ENCODE data around the gene LORICRIN. TPM values are rescaled to one million over a fixed set of nuclear protein-coding genes. Genes with fewer than 3 reads are reported as not detected.
A peak's percentile ranks its signal among the peaks of the same experiment; 100 is the strongest.
"Not testable (repeated sequence)": the region's sequence is repeated elsewhere in the genome, so short reads cannot be mapped to it uniquely, and the experiment has no call there.

LORICRIN gene, protein sequence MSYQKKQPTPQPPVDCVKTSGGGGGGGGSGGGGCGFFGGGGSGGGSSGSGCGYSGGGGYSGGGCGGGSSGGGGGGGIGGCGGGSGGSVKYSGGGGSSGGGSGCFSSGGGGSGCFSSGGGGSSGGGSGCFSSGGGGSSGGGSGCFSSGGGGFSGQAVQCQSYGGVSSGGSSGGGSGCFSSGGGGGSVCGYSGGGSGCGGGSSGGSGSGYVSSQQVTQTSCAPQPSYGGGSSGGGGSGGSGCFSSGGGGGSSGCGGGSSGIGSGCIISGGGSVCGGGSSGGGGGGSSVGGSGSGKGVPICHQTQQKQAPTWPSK
- not detected in 2 replicates for total RNA-seq

DNA sequence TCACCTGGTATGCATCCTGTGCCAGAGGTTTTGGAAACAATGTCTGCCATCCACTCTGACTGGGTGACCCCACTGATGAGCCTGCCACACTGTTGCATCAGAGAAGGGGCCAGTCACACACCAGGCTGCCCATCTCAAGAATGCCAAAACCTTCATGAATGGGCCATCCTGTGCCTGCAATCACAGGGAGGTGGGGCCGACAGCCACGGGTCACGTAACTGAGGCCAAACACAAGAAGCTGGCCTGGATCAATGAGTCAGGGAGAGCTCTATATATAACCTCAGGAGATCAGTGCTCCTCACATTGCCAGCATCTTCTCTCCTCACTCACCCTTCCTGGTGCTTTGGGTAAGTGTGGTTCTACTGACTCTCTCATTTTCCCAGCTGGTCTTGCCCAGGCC is at the start of gene LORICRIN:
Gene LORICRIN, plus strand, starts transcription at position 301 of the 400 bp plus-strand sequence. CDS start 1,263 bp downstream, outside the sequence.
- no peak for DNase-seq (ENCODE audit: extremely low read depth, low read depth, low spot score)

DNA sequence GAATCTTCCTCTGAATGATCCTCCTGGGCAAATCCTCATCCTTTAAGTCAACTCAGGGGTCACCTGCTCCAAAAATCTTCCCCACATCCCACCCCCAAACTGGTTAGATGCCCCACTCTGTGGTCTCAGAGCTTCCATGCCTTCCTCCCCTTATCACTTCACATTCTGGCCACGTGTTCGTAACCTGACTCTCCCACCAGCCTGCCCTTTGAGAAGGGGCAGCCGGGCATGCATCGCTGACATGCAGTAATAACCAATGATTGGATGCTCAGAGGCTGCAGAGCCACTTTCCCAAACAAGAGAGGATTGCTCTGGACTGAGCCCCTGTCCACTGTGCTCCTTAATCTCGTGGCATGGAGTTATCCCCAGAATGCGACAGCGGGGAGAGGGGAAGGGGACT is 49.3 kb upstream of the LORICRIN start:
- no peak for DNase-seq (ENCODE audit: extremely low read depth, low read depth, low spot score)

GRCh38 chr1:153212201-153212600 is 47.3 kb upstream of the LORICRIN start:
- no peak for DNase-seq (ENCODE audit: extremely low read depth, low read depth, low spot score)

DNA sequence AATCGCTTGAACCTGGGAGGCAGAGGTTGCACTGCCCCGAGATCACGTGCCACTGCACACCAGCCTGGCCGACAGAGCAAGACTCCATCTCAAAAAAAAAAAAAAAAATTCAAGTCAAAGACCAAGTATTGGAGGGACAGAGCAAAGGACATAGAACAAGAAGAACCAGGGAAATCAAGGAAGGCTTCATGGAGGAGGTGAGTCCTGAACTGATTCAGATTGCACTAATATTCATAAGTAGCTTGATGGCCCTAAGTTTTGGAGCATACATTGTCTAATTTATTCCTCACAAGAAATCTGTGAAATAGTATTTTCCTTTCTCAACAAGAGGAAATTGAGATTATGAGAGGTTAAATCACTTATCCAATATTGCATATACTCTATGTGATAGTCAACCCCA is 46.0 kb upstream of the LORICRIN start:
- no peak for DNase-seq (ENCODE audit: extremely low read depth, low read depth, low spot score)

- DNase-seq (ENCODE audit: extremely low read depth, low read depth, low spot score) = no peak
Measured at GRCh38 chr1:153217212-153217611, 42.3 kb upstream of the LORICRIN start, which contains the start of gene PRR9. TSS of gene PRR9 (plus strand) at chr1:153217584. CDS start at chr1:153218145, 561 bp downstream.

DNA sequence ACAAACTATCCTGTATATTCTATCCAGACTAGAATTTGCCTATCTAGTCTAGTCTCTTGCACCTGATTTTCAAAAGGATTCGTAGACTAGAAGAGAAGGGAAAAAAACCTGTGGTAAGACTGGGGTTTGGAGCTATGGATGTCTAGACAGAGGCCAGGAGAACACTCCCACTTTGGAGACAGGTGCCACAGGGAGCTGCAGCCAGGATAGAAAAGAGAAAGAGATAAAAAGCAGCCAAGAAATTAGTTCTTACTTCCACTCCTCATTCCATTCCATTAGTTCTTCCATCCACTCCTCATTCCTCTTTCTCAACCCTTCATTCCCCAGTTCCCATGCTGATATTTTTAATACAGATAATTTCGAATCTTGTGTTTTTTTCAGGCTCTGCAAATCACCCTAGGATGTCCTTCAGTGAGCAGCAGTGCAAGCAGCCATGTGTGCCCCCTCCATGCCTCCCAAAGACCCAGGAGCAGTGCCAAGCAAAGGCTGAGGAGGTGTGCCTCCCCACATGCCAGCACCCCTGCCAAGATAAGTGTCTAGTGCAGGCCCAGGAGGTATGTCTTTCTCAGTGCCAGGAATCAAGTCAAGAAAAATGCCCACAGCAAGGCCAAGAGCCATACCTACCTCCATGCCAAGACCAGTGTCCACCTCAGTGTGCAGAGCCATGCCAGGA is 41.6 kb upstream of the LORICRIN start:
- no peak for DNase-seq (ENCODE audit: extremely low read depth, low read depth, low spot score)

DNA sequence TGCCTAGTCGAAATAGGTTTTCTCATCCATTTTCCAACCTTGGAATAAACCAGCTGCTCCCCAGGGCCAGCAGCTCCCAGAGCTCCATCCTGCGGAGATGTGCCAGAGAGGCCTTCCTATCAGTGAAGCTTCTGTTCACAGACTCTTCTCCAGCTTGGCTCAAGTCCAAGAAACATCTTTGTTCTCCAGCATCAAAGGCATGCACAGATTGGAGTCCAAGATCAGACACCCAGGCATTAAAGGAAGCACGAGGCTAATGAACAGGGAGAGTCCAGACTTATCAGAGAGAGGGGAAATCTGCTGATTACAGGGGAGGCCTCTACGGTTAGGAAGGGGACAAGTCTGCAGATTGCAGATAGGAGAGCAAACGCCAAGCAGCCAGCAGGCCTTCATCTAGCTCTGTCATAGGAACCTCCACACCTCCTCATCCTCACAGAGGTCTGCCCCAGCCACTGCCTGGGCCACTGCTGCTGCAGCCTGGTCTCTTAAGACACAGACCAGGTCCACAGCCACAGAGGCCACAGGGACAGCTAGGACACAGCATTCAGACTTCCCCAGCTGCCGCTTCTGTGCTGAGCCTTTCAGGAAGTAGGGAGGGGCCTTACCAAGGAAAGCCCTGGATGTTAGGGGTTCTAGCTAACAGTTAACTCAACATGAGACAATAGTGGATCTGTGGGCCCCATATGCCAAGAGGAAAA is 38.7 kb upstream of the LORICRIN start:
- no peak for DNase-seq (ENCODE audit: extremely low read depth, low read depth, low spot score)

DNA sequence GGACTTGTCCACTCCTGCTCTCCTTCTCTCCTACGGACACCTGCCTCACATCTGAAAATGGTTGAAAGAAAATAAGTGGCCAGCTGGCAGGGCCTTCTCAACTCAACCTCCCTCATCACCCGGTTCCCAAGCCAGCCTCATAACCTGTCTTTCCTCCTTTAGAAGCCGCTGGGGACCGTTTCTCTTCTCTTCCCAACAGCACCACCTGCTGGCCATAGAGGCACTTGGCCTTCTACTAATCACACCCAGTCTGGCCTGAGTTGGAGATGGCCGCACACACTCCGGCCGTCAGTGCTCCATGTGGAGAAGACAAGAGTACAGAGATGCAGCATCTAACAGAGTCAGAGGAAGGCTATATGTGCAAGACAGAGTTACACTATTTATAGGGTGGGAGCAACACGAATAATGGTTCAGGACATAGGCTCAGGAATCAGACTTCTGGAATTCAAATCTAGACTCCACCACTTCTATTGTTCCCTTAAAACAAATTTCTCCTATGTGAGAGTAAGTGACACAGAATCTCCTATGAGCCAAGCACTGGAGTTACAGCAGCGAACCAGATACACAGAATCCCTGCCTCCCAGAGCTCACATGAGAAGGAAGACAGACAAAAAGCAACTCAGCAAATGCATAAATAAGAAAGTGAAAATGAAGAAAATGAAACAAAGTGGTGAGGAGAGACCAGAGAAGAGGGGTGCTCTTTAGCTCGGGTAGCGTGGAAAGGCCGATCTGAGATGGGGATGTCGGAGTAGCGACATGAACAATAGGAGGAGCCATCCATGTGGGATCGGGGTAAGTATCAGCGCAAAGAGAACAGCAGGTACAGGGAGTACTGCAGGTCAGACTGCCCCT is 36.2 kb upstream of the LORICRIN start:
- peak; percentile 2 for DNase-seq (ENCODE audit: extremely low read depth, low read depth, low spot score)

- no peak for DNase-seq (ENCODE audit: extremely low read depth, low read depth, low spot score)
Measured at GRCh38 chr1:153227810-153228209, 31.7 kb upstream of the LORICRIN start.

DNA sequence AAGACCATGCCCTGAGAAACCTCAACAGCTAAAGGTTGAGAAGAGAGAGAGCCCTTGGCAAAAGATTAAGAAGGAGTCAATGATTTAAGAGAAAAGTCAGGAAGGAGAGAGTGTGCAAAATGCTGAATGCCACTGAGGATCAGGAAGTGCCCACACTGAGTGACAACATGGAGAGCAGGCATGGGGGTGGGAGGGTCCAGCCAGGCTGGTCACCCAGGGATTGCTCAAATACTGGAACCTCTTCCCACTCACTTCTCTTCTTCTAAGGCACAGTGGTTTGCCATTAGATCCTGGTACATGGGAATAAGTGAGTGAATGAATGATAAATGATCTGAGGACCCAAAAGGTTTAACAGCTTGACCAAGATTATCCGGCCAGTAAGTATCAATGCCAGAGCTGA is 31.0 kb upstream of the LORICRIN start:
- DNase-seq (ENCODE audit: extremely low read depth, low read depth, low spot score) = no peak

- not testable (repeated sequence) for DNase-seq (ENCODE audit: extremely low read depth, low read depth, low spot score)
Measured at GRCh38 chr1:153229076-153229829, 30.2 kb upstream of the LORICRIN start.

DNA sequence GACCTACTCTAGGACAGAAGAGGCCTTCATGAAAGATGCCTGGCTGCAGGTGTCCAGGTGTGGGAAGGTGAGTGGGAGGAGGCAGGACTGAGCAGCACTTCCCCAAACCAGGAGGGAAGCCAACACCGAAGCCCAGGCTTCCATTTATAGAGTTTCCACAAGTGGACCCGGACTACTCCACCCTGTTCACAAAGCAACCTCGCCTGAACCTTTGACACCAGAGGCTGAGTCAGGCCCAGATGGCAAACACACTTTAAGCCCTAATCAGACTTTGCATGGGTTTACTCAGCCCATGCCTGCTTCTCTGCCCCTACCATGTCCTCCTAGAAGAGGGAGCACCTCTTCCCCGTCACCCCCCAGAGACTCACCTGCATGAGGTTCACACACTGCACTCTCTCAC is 28.1 kb upstream of the LORICRIN start:
- DNase-seq (ENCODE audit: extremely low read depth, low read depth, low spot score) = no peak

GRCh38 chr1:153231785-153232184 is 27.7 kb upstream of the LORICRIN start:
- DNase-seq (ENCODE audit: extremely low read depth, low read depth, low spot score) = no peak

DNA sequence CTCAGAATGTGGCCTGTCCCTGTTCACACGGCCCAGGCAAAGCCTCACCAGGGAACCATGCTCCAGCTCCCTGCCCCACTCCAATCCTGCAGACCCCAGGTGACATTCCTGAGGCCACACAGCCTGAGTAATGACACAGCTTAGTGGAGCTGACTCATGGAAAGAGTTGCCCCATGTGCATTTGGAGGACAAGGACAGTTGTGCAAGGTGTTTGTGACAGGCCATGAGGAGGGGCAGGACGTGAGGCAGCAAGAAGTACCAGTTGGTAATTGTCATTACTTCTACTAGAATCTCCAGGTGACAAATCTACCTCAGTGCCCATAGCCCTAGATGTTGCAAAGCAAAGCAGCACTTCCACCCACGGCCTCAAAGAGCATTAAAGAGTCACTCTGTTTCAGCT is 26.9 kb upstream of the LORICRIN start:
- no peak for DNase-seq (ENCODE audit: extremely low read depth, low read depth, low spot score)

DNA sequence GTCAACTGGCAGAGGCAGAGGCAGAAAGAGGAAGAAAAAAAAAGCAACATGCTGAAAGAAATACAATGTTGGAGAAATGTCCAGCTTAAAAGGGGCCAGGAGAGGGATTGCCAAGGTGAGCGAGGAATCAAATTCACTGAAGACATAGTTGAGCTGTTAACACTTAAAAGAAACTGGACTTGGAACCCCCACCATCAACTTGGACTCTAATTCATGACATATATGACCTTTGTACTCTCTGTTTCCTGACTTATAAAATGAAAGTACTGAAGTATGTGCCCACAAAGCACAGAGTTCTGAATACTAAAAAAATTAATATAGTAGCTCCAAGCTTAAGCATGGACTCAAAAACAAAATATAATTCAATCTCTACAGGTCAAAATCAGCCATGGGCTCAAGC is 26.0 kb upstream of the LORICRIN start:
- no peak for DNase-seq (ENCODE audit: extremely low read depth, low read depth, low spot score)

DNA sequence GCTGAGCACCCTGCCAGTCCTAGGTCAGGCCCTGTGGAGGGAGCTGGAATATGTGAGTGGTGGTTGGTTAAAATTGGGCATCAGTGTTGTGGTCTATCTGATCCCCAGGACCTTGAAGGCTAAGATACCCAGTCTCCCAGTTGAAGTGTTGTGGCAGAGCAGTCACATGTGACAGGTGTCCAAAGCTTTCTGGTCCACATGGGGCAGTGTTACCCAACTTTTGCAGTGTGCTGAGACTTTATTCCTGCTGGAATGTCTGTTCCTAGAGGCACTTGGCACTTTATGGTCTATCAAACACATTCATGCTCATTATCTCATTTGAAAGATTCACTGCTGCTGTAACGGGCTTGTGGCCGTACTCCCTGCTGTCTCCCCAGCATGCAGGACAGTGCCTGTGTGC is 21.0 kb upstream of the LORICRIN start:
- DNase-seq (ENCODE audit: extremely low read depth, low read depth, low spot score) = no peak

DNA sequence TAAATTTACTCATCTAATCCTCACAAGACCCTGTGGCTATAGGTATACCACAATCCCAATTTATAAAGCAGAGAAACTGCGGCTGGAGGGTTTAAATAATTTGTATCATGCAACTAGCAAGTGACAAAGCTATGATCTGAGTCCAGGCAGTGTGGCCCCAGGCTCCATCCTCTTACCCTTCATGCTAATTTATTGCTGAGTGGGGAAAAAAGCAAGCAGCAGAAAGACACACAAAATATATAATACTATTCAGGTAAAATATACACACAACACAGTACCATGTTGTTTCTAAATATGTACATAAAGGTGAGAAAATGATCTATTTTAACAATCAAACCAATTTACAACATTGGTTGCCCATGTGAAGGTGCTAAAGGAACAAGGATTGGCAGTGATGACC is 17.3 kb upstream of the LORICRIN start:
- DNase-seq (ENCODE audit: extremely low read depth, low read depth, low spot score) = no peak

DNA sequence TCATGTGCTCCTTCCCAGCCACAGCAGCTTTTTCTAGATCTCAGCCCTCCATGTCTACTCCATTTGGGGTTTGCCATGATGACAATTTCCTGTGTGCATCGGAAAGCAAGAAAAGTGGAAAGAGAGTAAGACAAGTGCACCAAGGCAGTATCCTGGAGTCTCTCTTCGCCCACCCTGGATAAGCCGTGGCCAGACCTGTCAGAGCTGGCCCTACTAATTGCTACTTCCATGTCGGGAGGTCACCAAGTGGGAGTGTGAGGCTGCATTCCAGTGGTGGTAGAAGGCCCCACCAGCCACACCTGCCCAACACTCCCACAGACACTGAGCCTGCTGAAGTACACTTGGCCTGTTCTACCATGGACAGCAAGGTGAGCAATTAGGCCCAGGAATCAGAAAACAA is 14.0 kb upstream of the LORICRIN start:
- no peak for DNase-seq (ENCODE audit: extremely low read depth, low read depth, low spot score)

- DNase-seq (ENCODE audit: extremely low read depth, low read depth, low spot score) = no peak
Measured at GRCh38 chr1:153246018-153246417, 13.5 kb upstream of the LORICRIN start.

DNA sequence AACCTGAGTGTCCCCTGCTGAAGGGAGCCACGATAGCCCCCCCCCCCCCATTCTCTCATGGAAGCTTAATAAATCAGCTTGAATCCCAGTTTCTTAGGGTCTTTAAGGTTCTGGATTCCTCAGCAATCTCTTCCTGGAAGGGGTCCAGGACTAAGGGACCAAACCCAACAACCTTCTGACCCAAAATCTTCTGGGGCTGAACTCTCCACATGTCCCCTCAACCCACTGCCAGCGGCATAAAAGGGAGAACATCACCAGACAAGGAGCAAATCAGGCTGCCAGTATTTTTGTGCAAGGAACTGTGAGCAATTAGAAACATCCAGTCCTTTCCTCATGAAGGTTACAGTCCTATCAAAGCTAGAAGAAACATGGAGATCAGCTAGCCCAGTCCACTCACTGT is 12.7 kb upstream of the LORICRIN start:
- no peak for DNase-seq (ENCODE audit: extremely low read depth, low read depth, low spot score)

Measured in glomerular endothelial cell (primary cell).